ENCODE measurements around the gene OLFM2. TPM values are rescaled to one million over a fixed set of nuclear protein-coding genes. Genes with fewer than 3 reads are reported as not detected.

Gene OLFM2
- total and polyA plus RNA-seq, 8 donors = 2.4 to 27.4 (median 8.7) TPM

DNA sequence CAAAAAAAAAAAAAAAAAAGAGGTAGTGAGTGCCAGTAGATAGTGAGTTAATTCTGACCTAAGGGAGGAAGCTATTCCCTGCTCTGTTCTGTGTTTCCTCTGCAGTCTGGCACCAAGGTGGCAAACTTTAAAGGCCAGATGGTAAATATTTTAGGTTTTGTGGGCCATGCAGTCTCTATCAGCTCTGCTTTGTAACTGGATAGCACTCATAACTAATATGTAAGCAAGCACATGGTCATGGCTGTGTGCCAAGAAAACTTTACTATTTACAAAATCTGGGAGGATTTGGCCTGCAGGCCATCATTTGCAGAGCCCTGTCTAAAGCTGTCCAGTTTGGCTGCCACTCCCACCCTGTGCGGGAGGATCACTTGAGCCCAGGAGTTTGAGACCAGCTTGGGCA, 96.9 kb downstream of the OLFM2 start:
- peaks cover 0 to 20% (median 7%) of the 10 kb centered on the region in 3 donors for H3K36me3 ChIP-seq
- ATAC-seq = no peak
- intact Hi-C loops (cut with DNase I) = no loop called here
- peaks cover 0 to 7% (median 0%) of the 10 kb centered on the region in 3 donors for H3K4me1 ChIP-seq
- DNase-seq = no peak
- H3K4me3 ChIP-seq = no peak overlapping the region
- no peak overlapping the region for H3K27ac ChIP-seq
- FAIRE-seq = no peak
- TF ChIP-seq, protein P1, sequence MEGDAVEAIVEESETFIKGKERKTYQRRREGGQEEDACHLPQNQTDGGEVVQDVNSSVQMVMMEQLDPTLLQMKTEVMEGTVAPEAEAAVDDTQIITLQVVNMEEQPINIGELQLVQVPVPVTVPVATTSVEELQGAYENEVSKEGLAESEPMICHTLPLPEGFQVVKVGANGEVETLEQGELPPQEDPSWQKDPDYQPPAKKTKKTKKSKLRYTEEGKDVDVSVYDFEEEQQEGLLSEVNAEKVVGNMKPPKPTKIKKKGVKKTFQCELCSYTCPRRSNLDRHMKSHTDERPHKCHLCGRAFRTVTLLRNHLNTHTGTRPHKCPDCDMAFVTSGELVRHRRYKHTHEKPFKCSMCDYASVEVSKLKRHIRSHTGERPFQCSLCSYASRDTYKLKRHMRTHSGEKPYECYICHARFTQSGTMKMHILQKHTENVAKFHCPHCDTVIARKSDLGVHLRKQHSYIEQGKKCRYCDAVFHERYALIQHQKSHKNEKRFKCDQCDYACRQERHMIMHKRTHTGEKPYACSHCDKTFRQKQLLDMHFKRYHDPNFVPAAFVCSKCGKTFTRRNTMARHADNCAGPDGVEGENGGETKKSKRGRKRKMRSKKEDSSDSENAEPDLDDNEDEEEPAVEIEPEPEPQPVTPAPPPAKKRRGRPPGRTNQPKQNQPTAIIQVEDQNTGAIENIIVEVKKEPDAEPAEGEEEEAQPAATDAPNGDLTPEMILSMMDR (IDR thresholded peaks at IDR 0.05) = no peak
- WGBS, 2 donors = 58 to 67% methylated on average over 1 of the region's 1 CpG
- H3K9me3 ChIP-seq = no peaks in the 10 kb centered on the region
- no peaks in the 10 kb centered on the region for H3K27me3 ChIP-seq

DNA sequence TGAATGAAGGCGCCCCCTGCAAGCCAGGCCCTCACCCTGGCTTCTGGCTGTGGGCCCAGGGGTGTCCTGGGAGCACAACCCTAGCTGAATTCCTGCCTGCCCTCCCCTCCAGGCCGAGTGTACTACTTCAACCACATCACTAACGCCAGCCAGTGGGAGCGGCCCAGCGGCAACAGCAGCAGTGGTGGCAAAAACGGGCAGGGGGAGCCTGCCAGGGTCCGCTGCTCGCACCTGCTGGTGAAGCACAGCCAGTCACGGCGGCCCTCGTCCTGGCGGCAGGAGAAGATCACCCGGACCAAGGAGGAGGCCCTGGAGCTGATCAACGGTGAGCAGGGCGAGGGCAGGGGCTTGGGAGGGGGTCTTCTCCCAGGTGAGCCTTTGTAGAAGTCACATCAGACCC, 98.0 kb downstream of the OLFM2 start:
- H3K36me3 ChIP-seq = peaks cover 0 to 20% (median 7%) of the 10 kb centered on the region in 3 donors
- no peak overlapping the region for H3K27ac ChIP-seq
- ATAC-seq (no peak), FAIRE-seq (no peak), DNase-seq (no peak)
- no peaks in the 10 kb centered on the region for H3K27me3 ChIP-seq
- no peak overlapping the region for H3K4me3 ChIP-seq
- WGBS, 2 donors = 94 to 95% methylated on average over 15 of the region's 15 CpGs
- peaks cover 0 to 7% (median 0%) of the 10 kb centered on the region in 3 donors for H3K4me1 ChIP-seq
- intact Hi-C loops (cut with DNase I) = no loop called here
- H3K9me3 ChIP-seq = no peaks in the 10 kb centered on the region
- TF ChIP-seq, protein P1 (IDR thresholded peaks at IDR 0.05) = no peak

- intact Hi-C loops (cut with DNase I) = no loop called here
- no peak for ATAC-seq
- TF ChIP-seq, protein P1 (IDR thresholded peaks at IDR 0.05) = no peak
- WGBS, 2 donors = 2 to 4% methylated on average over 5 of the region's 5 CpGs
- Histone ChIP-seq H3K9me3 (no peaks in the 10 kb centered on the region), H3K27ac (no peak overlapping the region), H3K4me1 (peaks cover 0 to 7% (median 0%) of the 10 kb centered on the region in 3 donors), H3K27me3 (no peaks in the 10 kb centered on the region), H3K36me3 (peaks cover 0 to 20% (median 3%) of the 10 kb centered on the region in 3 donors), H3K4me3 (peak overlapping the region; percentile 93 to 94 (median 94))
- no peak for DNase-seq
- FAIRE-seq = no peak
Observed at GRCh38 chr19:9836021-9836420, 100.3 kb downstream of the OLFM2 start.

- ATAC-seq (peak; percentile 0 to 26 (median 12)), FAIRE-seq (no peak), DNase-seq (peak in 2 of 6 donors; percentile 52 to 78)
- TF ChIP-seq, protein P1 (IDR thresholded peaks at IDR 0.05) = no peak
- 1% methylated on average over 18 to 28 of the region's 28 CpGs for WGBS, 2 donors
- Histone ChIP-seq H3K36me3 (peaks cover 0 to 19% (median 3%) of the 10 kb centered on the region in 3 donors), H3K27me3 (no peaks in the 10 kb centered on the region), H3K9me3 (no peaks in the 10 kb centered on the region), H3K4me3 (peak overlapping the region; percentile 93 to 94 (median 94)), H3K27ac (no peak overlapping the region), H3K4me1 (peaks cover 0 to 7% (median 0%) of the 10 kb centered on the region in 3 donors)
- intact Hi-C loops (cut with DNase I) = no loop called here
Observed at GRCh38 chr19:9835507-9835949, 100.8 kb downstream of the OLFM2 start.

DNA sequence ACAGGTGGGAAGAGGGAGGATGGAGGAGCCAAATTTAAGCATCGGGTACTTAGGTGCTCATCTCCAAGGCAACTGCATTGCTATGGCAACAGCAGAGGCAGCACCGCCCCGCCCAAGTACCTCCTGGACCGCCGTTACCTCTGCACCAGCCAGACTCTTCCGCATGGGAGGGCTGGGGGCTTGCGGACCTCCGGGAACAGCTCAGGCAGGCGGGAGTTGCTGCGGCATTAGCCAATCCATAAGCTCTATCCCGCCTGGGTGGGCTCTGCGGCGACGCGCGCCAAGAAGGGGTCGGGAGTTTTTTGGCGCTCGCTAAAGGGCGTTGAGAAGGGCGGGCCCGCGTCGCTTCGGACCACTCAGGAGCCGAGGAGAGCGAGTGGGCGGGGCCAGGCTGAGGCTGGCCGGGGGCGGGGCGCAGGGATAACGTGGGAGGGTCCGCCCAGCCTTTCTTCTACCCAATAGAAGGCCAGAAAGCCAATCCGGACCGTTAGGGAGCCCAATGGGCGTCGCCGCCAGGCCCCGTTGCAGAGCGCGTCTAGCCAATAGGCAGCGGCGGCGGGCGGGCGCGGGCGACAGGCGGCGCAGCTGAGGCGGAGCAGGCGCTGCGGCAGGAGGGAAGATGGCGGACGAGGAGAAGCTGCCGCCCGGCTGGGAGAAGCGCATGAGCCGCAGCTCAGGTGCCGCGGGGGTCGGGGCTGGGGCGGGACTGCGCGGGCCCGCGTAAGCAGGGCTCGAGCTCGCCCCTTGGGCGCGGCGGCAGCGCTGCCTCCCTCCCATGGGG, 101.4 kb downstream of the OLFM2 start, which contains the start of gene PIN1:
PIN1 (plus strand) TSS at position 593 of the 781 bp plus-strand sequence; CDS start at position 620, 27 bp downstream.
- Histone ChIP-seq H3K27me3 (no peaks in the 10 kb centered on the region), H3K4me1 (peaks cover 0 to 7% (median 0%) of the 10 kb centered on the region in 3 donors), H3K27ac (peak within 1 kb of the TSS in 2 of 4 donors; percentile 42 to 56), H3K36me3 (peaks cover 0 to 15% (median 0%) of the 10 kb centered on the region in 3 donors), H3K9me3 (no peaks in the 10 kb centered on the region), H3K4me3 (peak within 1 kb of the TSS; percentile 93 to 94 (median 94))
- intact Hi-C loops (cut with DNase I) = no loop called here
- ATAC-seq (peak; percentile 97 to 100 (median 98)), DNase-seq (peak; percentile 98 to 100 (median 99)), FAIRE-seq (no peak)
- 1% methylated on average over 47 to 73 of the region's 73 CpGs for WGBS, 2 donors
- TF ChIP-seq, protein P1 (IDR thresholded peaks at IDR 0.05) = peak; percentile 44 to 68 (median 52)

Data from pancreas (tissue), 10 donors.